Measurements from ENCODE around the gene HEATR3.

Gene HEATR3

GRCh38 chr16:50059111-50059510 lies 6.7 kb upstream of the HEATR3 start:
- DNase-seq, result no peak

- DNase-seq, result no peak
Observed at GRCh38 chr16:50059669-50060068, 6.1 kb upstream of the HEATR3 start.

- no peak for DNase-seq
Observed at GRCh38 chr16:50061326-50061725, 4.4 kb upstream of the HEATR3 start.

- no peak for DNase-seq
Observed at GRCh38 chr16:50065241-50065623, 538 bp upstream of the HEATR3 start.

GRCh38 chr16:50066482-50067289 lies 916 bp downstream of the HEATR3 start:
- no peak for DNase-seq

GRCh38 chr16:50067290-50067853 lies 1.6 kb downstream of the HEATR3 start:
- peak; percentile 69 for DNase-seq

- peak; percentile 56 for DNase-seq
Observed at GRCh38 chr16:50068550-50068949, 2.8 kb downstream of the HEATR3 start.

- DNase-seq, result no peak
Observed at GRCh38 chr16:50069060-50069459, 3.3 kb downstream of the HEATR3 start.

GRCh38 chr16:50071075-50071671 lies 5.4 kb downstream of the HEATR3 start:
- no peak for DNase-seq

GRCh38 chr16:50072730-50073129 lies 7.0 kb downstream of the HEATR3 start:
- DNase-seq, result no peak

GRCh38 chr16:50079397-50080140 lies 13.8 kb downstream of the HEATR3 start:
- DNase-seq, result no peak

- DNase-seq, result no peak
Observed at GRCh38 chr16:50081428-50082018, 15.8 kb downstream of the HEATR3 start.

GRCh38 chr16:50083996-50084395 lies 18.2 kb downstream of the HEATR3 start:
- no peak for DNase-seq

- no peak for DNase-seq
Observed at GRCh38 chr16:50086176-50086575, 20.4 kb downstream of the HEATR3 start.

GRCh38 chr16:50088302-50088701 lies 22.5 kb downstream of the HEATR3 start:
- no peak for DNase-seq

- peak; percentile 50 for DNase-seq
Observed at GRCh38 chr16:50092891-50093290, 27.1 kb downstream of the HEATR3 start.

- peak; percentile 99 for DNase-seq
Observed at GRCh38 chr16:50093607-50094539, 28.1 kb downstream of the HEATR3 start.

- DNase-seq, result no peak
Observed at GRCh38 chr16:50096791-50097190, 31.0 kb downstream of the HEATR3 start.

- DNase-seq, result peak; percentile 27
Observed at GRCh38 chr16:50099957-50100648, 34.3 kb downstream of the HEATR3 start.

- DNase-seq, result peak; percentile 91
Observed at GRCh38 chr16:50102051-50102746, 36.4 kb downstream of the HEATR3 start.

GRCh38 chr16:50103764-50104163 lies 38.0 kb downstream of the HEATR3 start:
- peak; percentile 75 for DNase-seq
